GM20431 (cell line): ENCODE results near the gene CD33.
"Not testable (repeated sequence)": the region's sequence is repeated elsewhere in the genome, so short reads cannot be mapped to it uniquely, and the experiment has no call there.

Experiments
- in situ Hi-C: fragments of 300-500 bp; cut with MseI, MboI; formaldehyde crosslinking; loops from one replicate; pipeline ENCODE4 v1.15.0; 2020; ENCODE audit warnings: low sequenced_read_pairs; ENCODE audit not compliant: unreplicated experiment

Gene CD33

GRCh38 chr19:51207747-51208146 lies 17.1 kb upstream of the CD33 start:
- in situ Hi-C loops: no loop called here

GRCh38 chr19:51210191-51210784 lies 14.6 kb upstream of the CD33 start:
- in situ Hi-C loops: no loop called here

- in situ Hi-C loops: not testable (repeated sequence)
Measured at GRCh38 chr19:51210874-51211361, 14.0 kb upstream of the CD33 start.

- in situ Hi-C loops: no loop called here
Measured at GRCh38 chr19:51211833-51212232, 13.0 kb upstream of the CD33 start.

GRCh38 chr19:51219307-51219706 lies 5.6 kb upstream of the CD33 start:
- in situ Hi-C loops: no loop called here

GRCh38 chr19:51219971-51220370 lies 4.9 kb upstream of the CD33 start:
- in situ Hi-C loops: no loop called here

- in situ Hi-C loops: no loop called here
Measured at GRCh38 chr19:51220996-51221395, 3.9 kb upstream of the CD33 start.

GRCh38 chr19:51224163-51224641 lies 678 bp upstream of the CD33 start:
- in situ Hi-C loops: no loop called here

- in situ Hi-C loops: no loop called here
Measured at GRCh38 chr19:51226067-51226466, 1.2 kb downstream of the CD33 start.

GRCh38 chr19:51227326-51227725 lies 2.4 kb downstream of the CD33 start:
- in situ Hi-C loops: no loop called here

GRCh38 chr19:51227966-51228365 lies 3.1 kb downstream of the CD33 start:
- in situ Hi-C loops: no loop called here

GRCh38 chr19:51240866-51241265 lies 16.0 kb downstream of the CD33 start:
- in situ Hi-C loops: no loop called here

GRCh38 chr19:51242881-51243630 lies 18.2 kb downstream of the CD33 start:
- in situ Hi-C loops: no loop called here

- in situ Hi-C loops: no loop called here
Measured at GRCh38 chr19:51246164-51246552, 21.3 kb downstream of the CD33 start.

- in situ Hi-C loops: no loop called here
Measured at GRCh38 chr19:51247972-51248590, 23.2 kb downstream of the CD33 start.

GRCh38 chr19:51250786-51251467 lies 26.0 kb downstream of the CD33 start, which contains the start of gene SIGLECL1:
TSS of gene SIGLECL1 (plus strand) at chr19:51251080. CDS start at chr19:51264073, 12,993 bp downstream.
- in situ Hi-C loops: no loop called here

GRCh38 chr19:51251468-51251820 lies 26.6 kb downstream of the CD33 start:
- in situ Hi-C loops: no loop called here

GRCh38 chr19:51252306-51253079 lies 27.6 kb downstream of the CD33 start:
- in situ Hi-C loops: no loop called here

- in situ Hi-C loops: no loop called here
Measured at GRCh38 chr19:51253088-51253806, 28.4 kb downstream of the CD33 start.
